Activated CD4-positive, alpha-beta T cell treated with anti-CD3 and anti-CD28 coated beads, Interleukin-2, amount 10 ng/mL, durations not matched to agents 7 days and 5 days (primary cell): ENCODE results near the gene PTPRN2. TPM values are rescaled to one million over a fixed set of nuclear protein-coding genes. Genes with fewer than 3 reads are reported as not detected.

Experiments used
- CTCF ChIA-PET: fragments of 350-600 bp; sonication (Branson Sonifier 250); formaldehyde crosslinking; loops from one replicate; lab custom pipeline; 2021; ENCODE audit warnings: antibody characterized with exemption; lab: Charles Lee
- POLR2A ChIA-PET: fragments of 350-600 bp; sonication (Branson Sonifier 250); formaldehyde crosslinking; loops from one replicate; lab custom pipeline; 2021; ENCODE audit warnings: antibody characterized with exemption; lab: Charles Lee
- DNase-seq: peaks from one replicate; pipeline ENCODE4 v3.0.0-alpha.2; 2020
- H3K27ac Mint-ChIP-seq: one replicate; pipeline ENCODE4 v1.8.0; 2021; ENCODE audit warnings: mild to moderate bottlenecking, moderate library complexity, mixed read lengths
- H3K27me3 Mint-ChIP-seq: one replicate; pipeline ENCODE4 v1.8.0; 2021; ENCODE audit warnings: mixed read lengths
- H3K36me3 Mint-ChIP-seq: one replicate; pipeline ENCODE4 v1.8.0; 2021; ENCODE audit warnings: low read depth, mixed read lengths
- H3K4me1 Mint-ChIP-seq: one replicate; pipeline ENCODE4 v1.8.0; 2021; ENCODE audit warnings: mixed read lengths
- H3K4me3 Mint-ChIP-seq: one replicate; pipeline ENCODE4 v1.8.0; 2021; ENCODE audit warnings: mild to moderate bottlenecking, moderate library complexity, mixed read lengths
- H3K9me3 Mint-ChIP-seq: one replicate; pipeline ENCODE4 v1.8.0; 2021; ENCODE audit warnings: mixed read lengths
- total RNA-seq, 2 experiments: library from RNA; stranded (reverse); gene quantifications; one replicate each; pipeline ENCODE4 v1.2.3, GENCODE V29; 2021

The PTPRN2 gene
- total RNA-seq, 2 experiments from 2014 or later = 2.6 to 2.7 TPM

DNA sequence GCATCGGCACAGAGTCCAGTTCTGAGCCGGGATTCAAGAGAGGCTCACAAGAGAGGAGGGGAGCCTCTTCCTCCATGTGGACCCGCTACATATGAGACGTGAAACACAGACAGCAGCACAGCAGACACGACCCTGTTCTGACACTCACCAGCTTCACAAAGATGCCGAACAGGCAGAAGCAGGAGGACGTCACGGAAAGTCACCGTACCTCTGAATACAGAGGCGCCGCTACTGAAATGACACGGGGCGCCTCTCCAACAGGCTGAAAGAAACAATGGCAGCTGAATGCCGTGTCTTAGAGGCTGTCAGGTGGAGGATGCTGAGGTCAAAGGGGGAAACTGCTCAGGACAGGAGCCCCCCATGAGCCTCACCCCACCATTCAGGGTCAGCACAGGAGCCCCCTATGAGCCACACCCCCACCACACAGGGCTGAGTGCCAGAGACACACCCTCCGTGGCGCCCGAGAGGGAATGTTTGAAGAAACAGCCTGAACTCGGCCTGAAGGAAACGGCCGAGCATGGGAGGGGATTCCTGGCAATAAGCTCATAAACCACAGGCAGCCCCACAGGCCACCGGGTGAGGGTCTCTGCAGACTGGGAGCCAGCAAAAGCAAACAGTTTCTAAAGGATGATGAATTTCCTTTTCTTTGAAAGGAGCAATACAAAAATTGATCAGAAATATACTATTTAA, 510.3 kb downstream of the PTPRN2 start:
- H3K36me3 Mint-ChIP-seq = no peaks in the 10 kb centered on the region
- no peak overlapping the region for H3K4me3 Mint-ChIP-seq
- H3K4me1 Mint-ChIP-seq = no peaks in the 10 kb centered on the region
- no peak overlapping the region for H3K27ac Mint-ChIP-seq
- POLR2A ChIA-PET = no interaction called here
- H3K9me3 Mint-ChIP-seq = no peaks in the 10 kb centered on the region
- CTCF ChIA-PET = no interaction called here
- no peaks in the 10 kb centered on the region for H3K27me3 Mint-ChIP-seq
- no peak for DNase-seq

DNA sequence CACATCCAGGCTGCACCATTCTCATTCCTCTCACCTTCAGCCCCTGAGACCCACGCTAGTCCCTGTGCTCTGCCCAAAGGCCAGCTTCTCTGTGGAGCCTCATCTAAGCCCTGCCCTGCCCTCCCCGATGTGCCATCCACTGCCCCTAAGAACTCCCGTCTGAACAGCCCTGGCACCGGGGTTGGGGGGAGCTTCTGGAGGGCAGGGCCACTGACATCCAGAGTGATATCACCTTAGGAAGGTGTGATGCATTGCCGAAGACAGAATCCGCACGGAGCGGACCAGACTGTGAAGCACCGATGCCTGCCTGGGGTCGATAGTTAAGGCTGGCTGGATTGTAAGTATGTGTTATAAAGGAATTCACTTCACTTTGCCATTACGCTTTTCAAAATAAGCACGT, 511.0 kb downstream of the PTPRN2 start:
- Mint-ChIP-seq H3K4me3 (no peak overlapping the region), H3K4me1 (no peaks in the 10 kb centered on the region), H3K36me3 (no peaks in the 10 kb centered on the region), H3K9me3 (no peaks in the 10 kb centered on the region), H3K27ac (no peak overlapping the region), H3K27me3 (no peaks in the 10 kb centered on the region)
- DNase-seq = no peak
- CTCF ChIA-PET = no interaction called here
- POLR2A ChIA-PET = no interaction called here

DNA sequence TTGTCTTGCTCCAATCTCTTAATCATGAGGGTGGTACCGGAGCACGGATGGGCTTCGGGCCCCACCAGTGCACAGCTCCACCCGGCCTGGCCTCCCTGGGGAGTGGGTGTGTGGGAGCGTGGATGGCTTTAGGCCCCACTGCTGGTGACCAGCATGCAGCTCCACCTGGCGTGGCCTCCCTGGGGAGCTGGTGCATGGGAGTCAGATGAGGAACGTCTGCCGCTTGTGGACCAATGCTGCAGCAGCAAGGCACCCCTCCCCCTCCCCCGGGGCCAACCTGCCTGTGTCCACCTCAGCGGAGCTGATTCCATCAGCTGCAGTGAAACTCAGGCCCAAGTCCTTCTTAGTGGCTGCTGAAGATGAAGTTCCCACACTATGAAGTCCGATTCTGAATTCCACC, 511.4 kb downstream of the PTPRN2 start:
- Mint-ChIP-seq H3K4me3 (no peak overlapping the region), H3K27ac (no peak overlapping the region), H3K27me3 (no peaks in the 10 kb centered on the region), H3K4me1 (no peaks in the 10 kb centered on the region), H3K9me3 (no peaks in the 10 kb centered on the region), H3K36me3 (no peaks in the 10 kb centered on the region)
- ChIA-PET POLR2A (no interaction called here), CTCF (no interaction called here)
- DNase-seq = no peak

DNA sequence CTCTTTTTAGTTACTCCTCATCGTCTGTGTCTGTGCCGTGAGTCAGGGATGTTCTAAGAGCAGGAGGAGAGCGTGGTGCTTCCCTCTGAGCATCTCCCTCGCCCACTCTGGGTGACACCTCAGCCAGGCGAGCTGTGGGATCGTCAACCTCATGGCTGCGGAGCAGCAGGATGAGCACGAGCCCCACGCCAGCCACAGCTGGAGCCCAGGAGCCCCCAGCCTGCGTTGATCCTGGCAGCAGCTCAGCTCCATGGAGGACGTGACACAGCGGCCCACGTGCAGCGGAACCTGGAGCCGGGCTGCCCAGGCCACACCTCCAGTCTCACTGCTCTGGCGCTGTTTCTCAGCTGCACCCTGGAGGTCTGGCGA, 512.0 kb downstream of the PTPRN2 start:
- no peak overlapping the region for H3K27ac Mint-ChIP-seq
- no peaks in the 10 kb centered on the region for H3K4me1 Mint-ChIP-seq
- no peaks in the 10 kb centered on the region for H3K36me3 Mint-ChIP-seq
- no peak for DNase-seq
- H3K9me3 Mint-ChIP-seq = no peaks in the 10 kb centered on the region
- ChIA-PET CTCF (no interaction called here), POLR2A (no interaction called here)
- H3K27me3 Mint-ChIP-seq = no peaks in the 10 kb centered on the region
- no peak overlapping the region for H3K4me3 Mint-ChIP-seq

GRCh38 chr7:158074896-158075632, 512.6 kb downstream of the PTPRN2 start:
- no peak overlapping the region for H3K4me3 Mint-ChIP-seq
- no peaks in the 10 kb centered on the region for H3K9me3 Mint-ChIP-seq
- CTCF ChIA-PET = no interaction called here
- no peaks in the 10 kb centered on the region for H3K4me1 Mint-ChIP-seq
- DNase-seq = no peak
- POLR2A ChIA-PET = no interaction called here
- H3K27me3 Mint-ChIP-seq = no peaks in the 10 kb centered on the region
- H3K36me3 Mint-ChIP-seq = no peaks in the 10 kb centered on the region
- no peak overlapping the region for H3K27ac Mint-ChIP-seq

DNA sequence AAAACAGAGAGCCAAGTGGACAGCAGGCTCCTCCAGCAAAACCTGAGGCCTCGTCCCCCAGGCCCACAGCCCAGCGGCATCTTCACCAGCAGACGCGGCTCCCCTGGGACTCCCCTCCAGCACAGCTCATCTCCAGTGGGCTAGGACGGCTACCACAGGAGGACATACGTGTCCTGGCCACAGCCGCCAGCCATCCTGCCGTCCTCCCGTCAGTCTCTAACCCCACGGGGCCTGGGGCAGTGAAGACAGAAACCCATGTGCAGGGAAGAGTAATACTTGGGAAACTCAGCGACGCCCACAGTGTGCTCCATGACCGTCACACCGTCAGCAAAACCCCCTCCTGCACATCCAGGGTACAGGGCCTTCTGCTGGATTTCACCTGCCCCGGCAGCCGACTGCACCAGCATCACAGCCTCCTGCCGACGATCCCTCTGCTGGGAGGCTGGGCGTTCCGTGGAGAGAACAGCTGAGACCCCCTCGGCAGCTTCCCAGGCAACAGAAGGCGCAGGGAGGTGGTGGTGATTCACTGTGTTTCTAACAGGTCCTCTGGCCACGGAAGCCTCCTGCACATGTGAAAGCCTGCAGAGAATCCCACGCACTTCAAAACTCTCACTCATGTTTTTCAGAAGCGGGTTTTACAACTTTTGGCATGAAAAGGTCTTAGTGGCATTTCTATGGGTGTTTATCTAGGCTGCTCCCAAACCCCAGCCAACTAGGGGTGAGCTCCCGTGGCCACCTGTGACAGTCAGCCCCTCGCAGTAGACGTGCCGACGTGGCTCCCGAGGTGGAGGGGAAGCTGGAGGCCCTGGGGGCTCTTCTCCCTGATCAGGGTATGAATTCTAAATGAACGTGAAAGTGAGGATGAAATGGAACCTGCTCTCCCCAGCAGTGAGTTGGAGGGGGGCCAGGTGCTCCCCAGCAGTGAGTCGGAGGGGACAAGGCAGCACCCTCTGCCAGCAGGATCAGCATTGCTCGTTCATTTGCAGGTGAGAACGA, 513.5 kb downstream of the PTPRN2 start:
- no peak for DNase-seq

DNA sequence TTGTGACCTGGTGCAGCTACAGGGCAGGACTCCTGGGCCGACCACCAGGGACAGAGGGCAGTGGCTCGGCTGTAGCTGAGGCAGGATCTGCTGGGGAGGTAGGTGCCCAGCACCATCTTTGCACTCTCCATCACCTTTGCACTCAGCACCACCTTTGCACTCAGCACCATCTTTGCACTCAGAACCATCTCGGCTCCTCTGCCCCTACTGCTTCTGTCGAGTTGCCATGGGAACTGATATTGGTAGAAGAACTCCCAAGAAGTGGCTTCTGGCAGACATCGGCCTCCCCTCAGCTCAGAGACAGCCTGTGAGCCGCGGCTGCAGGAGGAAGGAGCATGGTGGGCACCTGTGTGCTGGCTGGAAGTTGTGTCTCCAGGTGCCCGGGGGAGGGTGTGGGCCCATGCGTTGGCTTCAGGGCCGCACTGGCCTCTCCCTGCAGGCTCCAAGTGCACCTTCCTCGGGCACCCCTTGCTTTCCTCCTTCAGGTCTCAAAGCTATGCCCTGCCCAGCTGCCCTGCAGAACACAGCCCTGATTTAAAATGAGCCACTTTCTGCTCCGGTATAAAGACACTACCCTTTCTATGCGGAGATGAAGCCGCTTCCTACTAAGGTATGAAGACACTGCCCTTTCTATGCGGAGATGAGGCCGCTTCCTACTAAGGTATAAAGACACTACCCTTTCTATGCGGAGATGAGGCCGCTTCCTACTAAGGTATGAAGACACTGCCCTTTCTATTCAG, 514.5 kb downstream of the PTPRN2 start:
- no peaks in the 10 kb centered on the region for H3K9me3 Mint-ChIP-seq
- no peaks in the 10 kb centered on the region for H3K4me1 Mint-ChIP-seq
- DNase-seq = no peak
- no peaks in the 10 kb centered on the region for H3K27me3 Mint-ChIP-seq
- H3K27ac Mint-ChIP-seq = no peak overlapping the region
- H3K4me3 Mint-ChIP-seq = no peak overlapping the region
- no peaks in the 10 kb centered on the region for H3K36me3 Mint-ChIP-seq
- ChIA-PET POLR2A (no interaction called here), CTCF (no interaction called here)

More for the DNA sequence above, 513.5 kb downstream of the PTPRN2 start:
- ChIA-PET POLR2A (no interaction called here), CTCF (no interaction called here)
- Mint-ChIP-seq H3K27ac (no peak overlapping the region), H3K9me3 (no peaks in the 10 kb centered on the region), H3K4me3 (no peak overlapping the region), H3K4me1 (no peaks in the 10 kb centered on the region), H3K36me3 (no peaks in the 10 kb centered on the region), H3K27me3 (no peaks in the 10 kb centered on the region)

DNA sequence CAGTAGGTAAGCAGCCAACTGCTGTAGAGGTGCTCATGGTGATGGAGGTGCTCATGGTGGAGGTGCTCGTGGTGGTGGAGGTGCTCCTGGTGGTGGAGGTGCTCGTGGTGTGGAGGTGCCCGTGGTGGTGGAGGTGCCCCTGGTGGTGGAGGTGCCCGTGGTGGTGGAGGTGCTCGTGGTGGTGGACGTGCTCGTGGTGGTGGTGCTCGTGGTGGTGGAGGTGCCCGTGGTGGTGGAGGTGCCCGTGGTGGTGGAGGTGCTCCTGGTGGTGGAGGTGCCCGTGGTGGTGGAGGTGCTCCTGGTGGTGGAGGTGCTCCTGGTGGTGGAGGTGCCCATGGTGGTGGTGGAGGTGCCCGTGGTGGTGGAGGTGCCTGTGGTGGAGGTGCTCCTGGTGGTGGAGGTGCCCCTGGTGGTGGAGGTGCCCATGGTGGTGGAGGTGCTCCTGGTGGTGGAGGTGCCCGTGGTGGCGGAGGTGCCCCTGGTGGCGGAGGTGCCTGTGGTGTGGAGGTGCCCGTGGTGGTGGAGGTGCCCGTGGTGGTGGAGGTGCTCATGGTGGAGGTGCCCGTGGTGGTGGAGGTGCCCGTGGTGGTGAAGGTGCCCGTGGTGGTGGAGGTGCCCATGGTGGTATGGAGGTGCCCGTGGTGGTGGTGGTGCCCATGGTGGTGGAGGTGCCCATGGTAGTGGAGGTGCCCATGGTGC, 517.3 kb downstream of the PTPRN2 start:
- no peaks in the 10 kb centered on the region for H3K27me3 Mint-ChIP-seq
- H3K36me3 Mint-ChIP-seq = no peaks in the 10 kb centered on the region
- no peaks in the 10 kb centered on the region for H3K9me3 Mint-ChIP-seq
- ChIA-PET CTCF (no interaction called here), POLR2A (no interaction called here)
- no peak overlapping the region for H3K27ac Mint-ChIP-seq
- no peak overlapping the region for H3K4me3 Mint-ChIP-seq
- H3K4me1 Mint-ChIP-seq = no peaks in the 10 kb centered on the region
- no peak for DNase-seq

- no peaks in the 10 kb centered on the region for H3K36me3 Mint-ChIP-seq
- CTCF ChIA-PET = no interaction called here
- no peaks in the 10 kb centered on the region for H3K4me1 Mint-ChIP-seq
- H3K4me3 Mint-ChIP-seq = no peak overlapping the region
- POLR2A ChIA-PET = no interaction called here
- H3K9me3 Mint-ChIP-seq = no peaks in the 10 kb centered on the region
- H3K27me3 Mint-ChIP-seq = no peaks in the 10 kb centered on the region
- H3K27ac Mint-ChIP-seq = no peak overlapping the region
- no peak for DNase-seq
These were observed 518.8 kb downstream of the PTPRN2 start for GRCh38 chr7:158068853-158069252.

DNA sequence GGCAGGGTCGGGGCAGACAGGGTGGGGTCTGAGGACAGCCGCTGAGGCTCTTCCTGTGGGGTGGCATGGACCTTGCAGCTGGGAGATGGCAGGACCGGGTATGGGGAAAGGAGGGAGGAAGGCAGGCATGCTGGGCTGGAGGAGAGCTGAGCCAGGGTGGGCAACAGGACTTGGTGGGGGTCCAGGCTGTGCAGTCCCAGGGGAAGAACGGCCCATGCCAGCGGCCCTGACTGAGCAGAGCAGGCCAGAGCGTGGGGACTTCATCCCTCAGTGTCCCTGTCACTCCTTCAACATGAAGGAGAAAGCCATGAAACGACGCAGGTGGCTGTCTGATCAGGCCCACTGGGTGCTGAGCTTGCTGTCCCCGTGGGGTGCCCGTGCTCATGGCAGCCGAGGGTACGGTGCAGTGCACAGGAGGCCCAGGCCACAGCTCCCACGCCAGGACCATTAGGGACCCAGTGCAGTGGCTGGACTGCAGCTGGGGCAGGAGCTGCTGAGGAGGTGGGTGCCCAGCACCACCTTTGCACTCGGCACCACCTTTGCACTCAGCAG, 519.6 kb downstream of the PTPRN2 start:
- H3K36me3 Mint-ChIP-seq = no peaks in the 10 kb centered on the region
- CTCF ChIA-PET = no interaction called here
- POLR2A ChIA-PET = no interaction called here
- H3K4me1 Mint-ChIP-seq = no peaks in the 10 kb centered on the region
- no peaks in the 10 kb centered on the region for H3K27me3 Mint-ChIP-seq
- no peak overlapping the region for H3K27ac Mint-ChIP-seq
- no peak for DNase-seq
- no peaks in the 10 kb centered on the region for H3K9me3 Mint-ChIP-seq
- H3K4me3 Mint-ChIP-seq = no peak overlapping the region

- ChIA-PET POLR2A (no interaction called here), CTCF (no interaction called here)
- DNase-seq = no peak
- H3K27me3 Mint-ChIP-seq = no peaks in the 10 kb centered on the region
- H3K36me3 Mint-ChIP-seq = no peaks in the 10 kb centered on the region
- no peak overlapping the region for H3K4me3 Mint-ChIP-seq
- H3K27ac Mint-ChIP-seq = no peak overlapping the region
- H3K9me3 Mint-ChIP-seq = no peaks in the 10 kb centered on the region
- no peaks in the 10 kb centered on the region for H3K4me1 Mint-ChIP-seq
These were observed 520.2 kb downstream of the PTPRN2 start for GRCh38 chr7:158067219-158067930.
